Panc1 (cell line): ENCODE data around the gene KRT1. TPM values are rescaled to one million over a fixed set of nuclear protein-coding genes. Genes with fewer than 3 reads are reported as not detected.

Experiments used
- ATAC-seq: fragments of 200-7000 bp; cut with Tn5 transposase; 2 replicates; pipeline ENCODE4 v1.9.1; 2020; ENCODE audit warnings: mild to moderate bottlenecking, moderate library complexity
- BruUV-seq: library from RNA; stranded (reverse); fragments of 400-500 nt; replicated peaks from 2 replicates; lab custom pipeline; 2021; lab: Mats Ljungman, UMichigan
- CTCF ChIA-PET: fragments of 300-600 bp; sonication (Branson Sonifier 250); formaldehyde crosslinking; loops from one replicate; lab custom pipeline; 2022; ENCODE audit warnings: antibody characterized with exemption; lab: Charles Lee
- POLR2A ChIA-PET: fragments of 300-600 bp; sonication (Branson Sonifier 250); formaldehyde crosslinking; loops from one replicate; lab custom pipeline; 2022; ENCODE audit warnings: antibody characterized with exemption; lab: Charles Lee
- DNase-seq: peaks from one replicate; pipeline ENCODE4 v3.0.0-alpha.2; 2010; ENCODE audit warnings: low read depth, low spot score
- H3K27ac ChIP-seq: 2 replicates; pipeline ENCODE4 v1.5.1; 2011; ENCODE audit warnings: mild to moderate bottlenecking, low read length, inconsistent platforms
- H3K27me3 ChIP-seq: fragments of 200-500 bp; sonication (Bioruptor generic); 2 replicates; pipeline ENCODE4 v1.6.0; 2014; ENCODE audit warnings: low read length, inconsistent platforms; ENCODE audit not compliant: control insufficient read depth, insufficient read depth
- H3K36me3 ChIP-seq: fragments of 200-500 bp; sonication (Bioruptor generic); 2 replicates; pipeline ENCODE4 v1.5.1; 2014; ENCODE audit warnings: inconsistent platforms, mild to moderate bottlenecking, low read length, moderate library complexity; ENCODE audit not compliant: control insufficient read depth, insufficient read depth
- H3K4me1 ChIP-seq: 2 replicates; pipeline ENCODE4 v1.5.1; 2011; ENCODE audit warnings: inconsistent platforms, mild to moderate bottlenecking, low read length, moderate library complexity; ENCODE audit not compliant: control insufficient read depth, insufficient read depth
- H3K4me3 ChIP-seq, 2 experiments: 2 replicates each; pipeline ENCODE4 v1.5.1; 2011 to 2012; ENCODE audit warnings: low read depth in 2 of 2, low read length in 2 of 2, mild to moderate bottlenecking in 2 of 2, inconsistent platforms in 1 of 2, moderate library complexity in 1 of 2
- H3K9me3 ChIP-seq: fragments of 200-500 bp; sonication (Bioruptor generic); 2 replicates; pipeline ENCODE4 v1.5.1; 2014; ENCODE audit warnings: low read depth, mild to moderate bottlenecking, inconsistent platforms, low read length, moderate library complexity; ENCODE audit not compliant: control insufficient read depth, insufficient read depth
- POLR2AphosphoS5 ChIP-seq: IDR thresholded peaks from 2 replicates; pipeline ENCODE4 v1.6.1; 2012; ENCODE audit warnings: mild to moderate bottlenecking, low read depth, low read length, moderate library complexity
- SIN3A ChIP-seq: IDR thresholded peaks from 2 replicates; pipeline ENCODE4 v1.6.1; 2012; ENCODE audit warnings: low read depth, mild to moderate bottlenecking, low read length, moderate library complexity, borderline replicate concordance; ENCODE audit not compliant: insufficient read depth
- TCF7L2 ChIP-seq: IDR thresholded peaks from 2 replicates; pipeline ENCODE4 v1.6.1; 2011; ENCODE audit warnings: mild to moderate bottlenecking, low read depth, low read length, inconsistent platforms
- in situ Hi-C: cut with HindIII; loops from 2 replicates; pipeline ENCODE4 v1.10.0; 2016; ENCODE audit warnings: low sequenced_read_pairs, low pct_unique_long_range_greater_than_20kb
- intact Hi-C: fragments of 100-400 bp; cut with micrococcal nuclease; formaldehyde crosslinking; loops from one replicate; pipeline ENCODE4 v1.10.0; 2022; ENCODE audit not compliant: unreplicated experiment
- total RNA-seq: library from RNA; stranded (reverse); gene quantifications from one replicate; pipeline ENCODE4 v1.2.1, GENCODE V29; 2021; ENCODE audit not compliant: unreplicated experiment
- TF ChIP-seq, protein P1 (sequence below), 2 experiments: IDR thresholded peaks; 2 replicates each; pipeline ENCODE4 v1.6.1; 2011 to 2012; ENCODE audit warnings: low read depth in 2 of 2, control low read depth in 1 of 2, low read length in 1 of 2, mild to moderate bottlenecking in 1 of 2, moderate library complexity in 1 of 2; ENCODE audit not compliant: insufficient read depth in 1 of 2
- TF ChIP-seq, protein P2 (sequence below): fragments of 450-650 bp; IDR thresholded peaks from 2 replicates; pipeline ENCODE4 v1.5.1; 2017; ENCODE audit warnings: mild to moderate bottlenecking

The KRT1 gene
- total RNA-seq, 1 experiment from 2014 or later: not detected

DNA sequence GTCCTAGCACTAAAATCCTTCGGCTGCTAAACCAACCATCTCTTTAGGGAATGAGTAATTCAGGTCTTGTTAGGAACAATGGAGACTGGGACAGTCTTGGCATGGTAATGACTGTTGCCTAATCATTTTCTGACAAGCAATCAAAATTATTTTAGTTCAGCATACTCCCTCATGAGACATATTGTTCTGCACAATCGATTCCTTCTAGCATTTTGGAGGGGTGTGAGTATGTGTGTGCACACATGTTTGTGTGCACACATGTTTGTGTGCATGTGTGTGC, 2.1 kb upstream of the KRT1 start:
- Histone ChIP-seq H3K27ac (no peak overlapping the region), H3K4me3 (no peak overlapping the region), H3K36me3 (no peaks in the 10 kb centered on the region), H3K27me3 (peaks cover 42% of the 10 kb centered on the region), H3K9me3 (no peaks in the 10 kb centered on the region), H3K4me1 (no peaks in the 10 kb centered on the region)
- no peak for TF ChIP-seq SIN3A
- TF ChIP-seq, protein P1, sequence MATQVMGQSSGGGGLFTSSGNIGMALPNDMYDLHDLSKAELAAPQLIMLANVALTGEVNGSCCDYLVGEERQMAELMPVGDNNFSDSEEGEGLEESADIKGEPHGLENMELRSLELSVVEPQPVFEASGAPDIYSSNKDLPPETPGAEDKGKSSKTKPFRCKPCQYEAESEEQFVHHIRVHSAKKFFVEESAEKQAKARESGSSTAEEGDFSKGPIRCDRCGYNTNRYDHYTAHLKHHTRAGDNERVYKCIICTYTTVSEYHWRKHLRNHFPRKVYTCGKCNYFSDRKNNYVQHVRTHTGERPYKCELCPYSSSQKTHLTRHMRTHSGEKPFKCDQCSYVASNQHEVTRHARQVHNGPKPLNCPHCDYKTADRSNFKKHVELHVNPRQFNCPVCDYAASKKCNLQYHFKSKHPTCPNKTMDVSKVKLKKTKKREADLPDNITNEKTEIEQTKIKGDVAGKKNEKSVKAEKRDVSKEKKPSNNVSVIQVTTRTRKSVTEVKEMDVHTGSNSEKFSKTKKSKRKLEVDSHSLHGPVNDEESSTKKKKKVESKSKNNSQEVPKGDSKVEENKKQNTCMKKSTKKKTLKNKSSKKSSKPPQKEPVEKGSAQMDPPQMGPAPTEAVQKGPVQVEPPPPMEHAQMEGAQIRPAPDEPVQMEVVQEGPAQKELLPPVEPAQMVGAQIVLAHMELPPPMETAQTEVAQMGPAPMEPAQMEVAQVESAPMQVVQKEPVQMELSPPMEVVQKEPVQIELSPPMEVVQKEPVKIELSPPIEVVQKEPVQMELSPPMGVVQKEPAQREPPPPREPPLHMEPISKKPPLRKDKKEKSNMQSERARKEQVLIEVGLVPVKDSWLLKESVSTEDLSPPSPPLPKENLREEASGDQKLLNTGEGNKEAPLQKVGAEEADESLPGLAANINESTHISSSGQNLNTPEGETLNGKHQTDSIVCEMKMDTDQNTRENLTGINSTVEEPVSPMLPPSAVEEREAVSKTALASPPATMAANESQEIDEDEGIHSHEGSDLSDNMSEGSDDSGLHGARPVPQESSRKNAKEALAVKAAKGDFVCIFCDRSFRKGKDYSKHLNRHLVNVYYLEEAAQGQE (IDR thresholded peaks at IDR 0.05; ENCODE audit: insufficient read depth in 1 of 2, low read depth in 2 of 2, low read length in 1 of 2): no peak
- no peak for TF ChIP-seq POLR2AphosphoS5
- TF ChIP-seq, protein P2, sequence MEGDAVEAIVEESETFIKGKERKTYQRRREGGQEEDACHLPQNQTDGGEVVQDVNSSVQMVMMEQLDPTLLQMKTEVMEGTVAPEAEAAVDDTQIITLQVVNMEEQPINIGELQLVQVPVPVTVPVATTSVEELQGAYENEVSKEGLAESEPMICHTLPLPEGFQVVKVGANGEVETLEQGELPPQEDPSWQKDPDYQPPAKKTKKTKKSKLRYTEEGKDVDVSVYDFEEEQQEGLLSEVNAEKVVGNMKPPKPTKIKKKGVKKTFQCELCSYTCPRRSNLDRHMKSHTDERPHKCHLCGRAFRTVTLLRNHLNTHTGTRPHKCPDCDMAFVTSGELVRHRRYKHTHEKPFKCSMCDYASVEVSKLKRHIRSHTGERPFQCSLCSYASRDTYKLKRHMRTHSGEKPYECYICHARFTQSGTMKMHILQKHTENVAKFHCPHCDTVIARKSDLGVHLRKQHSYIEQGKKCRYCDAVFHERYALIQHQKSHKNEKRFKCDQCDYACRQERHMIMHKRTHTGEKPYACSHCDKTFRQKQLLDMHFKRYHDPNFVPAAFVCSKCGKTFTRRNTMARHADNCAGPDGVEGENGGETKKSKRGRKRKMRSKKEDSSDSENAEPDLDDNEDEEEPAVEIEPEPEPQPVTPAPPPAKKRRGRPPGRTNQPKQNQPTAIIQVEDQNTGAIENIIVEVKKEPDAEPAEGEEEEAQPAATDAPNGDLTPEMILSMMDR: no peak
- TF ChIP-seq TCF7L2: no peak
- no TSS peak for BruUV-seq
- intact Hi-C loops: no loop called here
- in situ Hi-C loops: no loop called here
- CTCF ChIA-PET: no interaction called here
- ATAC-seq (no peak), DNase-seq (no peak)
- POLR2A ChIA-PET: no interaction called here

DNA sequence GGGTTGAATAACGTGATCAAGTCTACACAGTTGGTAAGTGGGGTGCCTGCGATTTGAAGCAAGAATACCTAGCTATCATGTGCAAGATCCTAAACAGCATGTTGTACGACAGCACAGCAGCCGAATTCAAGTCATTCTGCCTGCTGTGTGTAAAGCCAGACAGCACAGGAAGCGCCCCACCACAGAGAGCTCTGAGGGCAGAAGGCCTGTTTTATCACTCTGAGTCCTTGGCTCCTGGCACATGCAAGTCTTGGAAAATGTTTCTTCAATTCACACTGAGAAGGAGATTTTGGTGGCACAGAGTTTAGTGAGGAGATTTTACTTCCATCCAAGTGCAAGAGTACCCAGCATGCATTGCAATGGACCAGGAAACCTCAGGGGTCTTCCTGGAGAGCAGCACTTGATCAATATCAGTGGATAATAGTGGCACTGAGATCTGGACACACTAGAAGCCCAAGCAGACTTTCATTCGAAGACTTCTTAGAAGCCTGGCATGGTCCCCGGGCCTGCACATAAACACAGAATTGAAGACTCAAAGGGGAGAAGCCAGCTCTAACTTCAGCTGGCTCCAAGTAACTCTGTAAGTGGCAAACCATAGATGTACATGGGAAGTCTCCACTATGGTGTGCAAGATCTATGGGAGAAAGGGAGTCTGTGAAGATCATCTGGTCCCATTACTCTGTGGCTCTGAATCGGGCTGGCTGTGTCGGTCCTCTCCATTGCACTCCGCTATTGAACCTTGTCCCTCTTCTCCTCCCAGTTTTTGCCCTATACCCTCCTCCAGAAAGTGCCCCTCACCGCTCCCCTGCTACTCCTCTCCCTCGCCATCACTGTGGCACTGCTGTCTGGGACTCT, 1.5 kb upstream of the KRT1 start:
- Histone ChIP-seq H3K4me1 (no peaks in the 10 kb centered on the region), H3K27me3 (peaks cover 43% of the 10 kb centered on the region), H3K4me3 (no peak overlapping the region), H3K9me3 (no peaks in the 10 kb centered on the region), H3K36me3 (no peaks in the 10 kb centered on the region), H3K27ac (no peak overlapping the region)
- no TSS peak for BruUV-seq
- no peak for ATAC-seq
- ChIA-PET POLR2A (no interaction called here), CTCF (no interaction called here)
- TF ChIP-seq POLR2AphosphoS5: no peak
- TF ChIP-seq SIN3A: no peak
- intact Hi-C loops (no loop called here), in situ Hi-C loops (no loop called here)
- DNase-seq: no peak

DNA sequence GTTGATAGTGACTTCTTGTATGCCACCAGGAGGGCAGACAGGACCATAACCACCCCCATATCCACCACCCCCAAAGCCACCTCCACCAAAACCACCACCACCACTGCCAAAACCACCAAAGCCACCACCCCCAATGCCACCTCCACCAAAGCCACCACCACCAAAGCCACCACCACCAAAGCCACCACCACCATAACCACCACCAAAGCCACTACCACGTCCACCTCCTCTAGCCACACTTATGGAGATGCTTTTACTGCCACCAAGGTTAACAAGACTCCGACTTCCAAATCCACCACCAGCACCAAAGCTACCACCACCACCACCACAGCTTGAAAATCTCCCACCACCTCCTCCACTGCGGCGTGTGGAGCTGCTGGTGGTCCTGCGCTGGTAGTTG, 332 bp downstream of the KRT1 start:
- ChIA-PET CTCF (no interaction called here), POLR2A (no interaction called here)
- H3K4me1 ChIP-seq: no peaks in the 10 kb centered on the region
- H3K9me3 ChIP-seq: no peaks in the 10 kb centered on the region
- H3K4me3 ChIP-seq: no peak overlapping the region
- BruUV-seq: no TSS peak
- no peaks in the 10 kb centered on the region for H3K36me3 ChIP-seq
- no peak for ATAC-seq
- in situ Hi-C loops (no loop called here), intact Hi-C loops (no loop called here)
- TF ChIP-seq, protein P2: no peak
- no peak for TF ChIP-seq TCF7L2
- TF ChIP-seq SIN3A: no peak
- no peak for TF ChIP-seq POLR2AphosphoS5
- peaks cover 32% of the 10 kb centered on the region for H3K27me3 ChIP-seq
- H3K27ac ChIP-seq: no peak overlapping the region
- DNase-seq: no peak
